ENCODE results near the gene CCND1. TPM values are rescaled to one million over a fixed set of nuclear protein-coding genes. Genes with fewer than 3 reads are reported as not detected.
A peak's percentile ranks its signal among the peaks of the same experiment; 100 is the strongest.

CCND1 gene
- total RNA-seq, 1 experiment from 2014 or later: 346 TPM

- no peak for DNase-seq
Measured at GRCh38 chr11:69697469-69697843, 56.5 kb downstream of the CCND1 start.

GRCh38 chr11:69697861-69698260 is 56.9 kb downstream of the CCND1 start:
- Histone ChIP-seq H3F3A (ENCODE audit: insufficient read depth, low read depth) (peaks cover 24% of the 10 kb centered on the region), H3K9me3 (ENCODE audit: insufficient read depth, low read depth) (peaks cover under 1% of the 10 kb centered on the region; the same call in 1 of the 2 replicates), H3K4me2 (no peak overlapping the region), H3K36me3 (ENCODE audit: low read depth) (no peaks in the 10 kb centered on the region), H3K4me1 (replicated peaks; ENCODE audit: insufficient read depth) (peaks cover 45% of the 10 kb centered on the region), H3K9me2 (ENCODE audit: insufficient read depth) (no peaks in the 10 kb centered on the region), H3K27me3 (ENCODE audit: insufficient read depth, low read depth) (no peaks in the 10 kb centered on the region), H3K27ac (no peak overlapping the region), H3K79me2 (ENCODE audit: low read depth) (no peaks in the 10 kb centered on the region), H4K20me1 (ENCODE audit: insufficient read depth) (no peaks in the 10 kb centered on the region), H3K4me3 (no peak overlapping the region), H2AFZ (no peak overlapping the region)
- DNase-seq: no peak
- TF ChIP-seq CTCF (conservative IDR thresholded peaks at IDR 0.05): no peak
- TF ChIP-seq EZH2 (IDR thresholded peaks at IDR 0.05; ENCODE audit: low read depth): no peak
- CTCF ChIA-PET: no interaction called here
- BruUV-seq (replicated peaks): no TSS peak
- intact Hi-C loops (cut with micrococcal nuclease; ENCODE audit: unreplicated experiment): no loop called here
- POLR2A ChIA-PET (ENCODE audit: unreplicated experiment): interaction anchor here (0.6 kb wide), 1 partner anchor 29 kb away, joined by 31 read pairs; no protein-coding TSS in a partner anchor

More at GRCh38 chr11:69697469-69697843, 56.5 kb downstream of the CCND1 start:
- H3K4me3 ChIP-seq: no peak overlapping the region
- H3K27ac ChIP-seq: no peak overlapping the region
- ChIA-PET POLR2A (ENCODE audit: unreplicated experiment) (interaction anchor here (0.6 kb wide), 1 partner anchor 29 kb away, joined by 31 read pairs; no protein-coding TSS in a partner anchor), CTCF (no interaction called here)
- intact Hi-C loops (cut with micrococcal nuclease; ENCODE audit: unreplicated experiment): no loop called here
- H3K4me2 ChIP-seq: no peak overlapping the region
- BruUV-seq (replicated peaks): no TSS peak
- peaks cover 4% of the 10 kb centered on the region; the same call in 1 of the 2 replicates for H3K9me3 ChIP-seq (ENCODE audit: insufficient read depth, low read depth)
- no peaks in the 10 kb centered on the region for H3K79me2 ChIP-seq (ENCODE audit: low read depth)
- H3K36me3 ChIP-seq (ENCODE audit: low read depth): no peaks in the 10 kb centered on the region
- TF ChIP-seq EZH2 (IDR thresholded peaks at IDR 0.05; ENCODE audit: low read depth) (no peak), CTCF (conservative IDR thresholded peaks at IDR 0.05) (no peak)
- no peaks in the 10 kb centered on the region for H3K27me3 ChIP-seq (ENCODE audit: insufficient read depth, low read depth)
- no peak overlapping the region for H2AFZ ChIP-seq
- H3K4me1 ChIP-seq (replicated peaks; ENCODE audit: insufficient read depth): peaks cover 45% of the 10 kb centered on the region
- no peaks in the 10 kb centered on the region for H4K20me1 ChIP-seq (ENCODE audit: insufficient read depth)
- peaks cover 22% of the 10 kb centered on the region for H3F3A ChIP-seq (ENCODE audit: insufficient read depth, low read depth)
- no peaks in the 10 kb centered on the region for H3K9me2 ChIP-seq (ENCODE audit: insufficient read depth)

GRCh38 chr11:69698362-69698761 is 57.4 kb downstream of the CCND1 start:
- peaks cover 26% of the 10 kb centered on the region for H3F3A ChIP-seq (ENCODE audit: insufficient read depth, low read depth)
- BruUV-seq (replicated peaks): no TSS peak
- no peaks in the 10 kb centered on the region for H3K9me2 ChIP-seq (ENCODE audit: insufficient read depth)
- H3K4me2 ChIP-seq: no peak overlapping the region
- POLR2A ChIA-PET (ENCODE audit: unreplicated experiment): no interaction called here
- H3K27me3 ChIP-seq (ENCODE audit: insufficient read depth, low read depth): no peaks in the 10 kb centered on the region
- no peak for TF ChIP-seq EZH2 (IDR thresholded peaks at IDR 0.05; ENCODE audit: low read depth)
- TF ChIP-seq CTCF (conservative IDR thresholded peaks at IDR 0.05): no peak
- H3K79me2 ChIP-seq (ENCODE audit: low read depth): no peaks in the 10 kb centered on the region
- no peak overlapping the region for H3K27ac ChIP-seq
- no peak overlapping the region for H3K4me3 ChIP-seq
- no peaks in the 10 kb centered on the region for H3K9me3 ChIP-seq (ENCODE audit: insufficient read depth, low read depth)
- CTCF ChIA-PET: interaction anchor here (0.7 kb wide), 1 partner anchor 265 kb away, joined by 3 read pairs; no protein-coding TSS in a partner anchor
- peaks cover 45% of the 10 kb centered on the region for H3K4me1 ChIP-seq (replicated peaks; ENCODE audit: insufficient read depth)
- H4K20me1 ChIP-seq (ENCODE audit: insufficient read depth): no peaks in the 10 kb centered on the region
- DNase-seq: peak in 1 of 2 experiments; percentile 22
- H3K36me3 ChIP-seq (ENCODE audit: low read depth): no peaks in the 10 kb centered on the region
- intact Hi-C loops (cut with micrococcal nuclease; ENCODE audit: unreplicated experiment): no loop called here
- H2AFZ ChIP-seq: no peak overlapping the region

All from PC-9 (cell line).